Measurements from ENCODE around the gene RNU1-4.
"Not testable (repeated sequence)": the region's sequence is repeated elsewhere in the genome, so short reads cannot be mapped to it uniquely, and the experiment has no call there.

GRCh38 chr1:16765731-16766605 lies 25.7 kb downstream of the RNU1-4 start:
- TF ChIP-seq POLR2A, CTCF (IDR thresholded peaks at IDR 0.05): not testable (repeated sequence)

Data from testis (tissue), 2 donors.